GM18907 (cell line): ENCODE results near the gene GHR.

Experiments used
- ATAC-seq: cut with Tn5 transposase; IDR thresholded peaks from one replicate; pipeline ENCODE4 v1.9.1; 2021; ENCODE audit warnings: mild to moderate bottlenecking, moderate library complexity; ENCODE audit not compliant: unreplicated experiment

Gene GHR

DNA sequence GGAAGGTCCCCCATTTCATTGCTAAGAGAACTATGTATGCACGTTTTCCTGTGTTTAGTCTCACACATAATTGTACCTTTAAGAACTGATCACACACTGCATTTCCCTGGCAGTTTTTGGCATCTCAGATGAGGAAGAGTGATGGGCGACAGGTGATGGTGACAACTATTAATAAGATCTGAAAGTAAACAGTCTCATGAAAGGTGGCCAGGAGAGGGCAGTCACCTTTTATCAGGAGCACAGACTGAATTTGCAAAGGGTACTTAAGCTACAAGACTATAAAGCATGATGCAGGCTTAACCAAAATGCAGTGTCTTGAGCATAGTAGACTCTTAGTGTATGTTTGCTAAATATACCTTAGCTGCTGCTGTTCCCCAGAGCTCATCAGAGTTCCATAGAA is 91.5 kb downstream of the GHR start:
- ATAC-seq = no peak

DNA sequence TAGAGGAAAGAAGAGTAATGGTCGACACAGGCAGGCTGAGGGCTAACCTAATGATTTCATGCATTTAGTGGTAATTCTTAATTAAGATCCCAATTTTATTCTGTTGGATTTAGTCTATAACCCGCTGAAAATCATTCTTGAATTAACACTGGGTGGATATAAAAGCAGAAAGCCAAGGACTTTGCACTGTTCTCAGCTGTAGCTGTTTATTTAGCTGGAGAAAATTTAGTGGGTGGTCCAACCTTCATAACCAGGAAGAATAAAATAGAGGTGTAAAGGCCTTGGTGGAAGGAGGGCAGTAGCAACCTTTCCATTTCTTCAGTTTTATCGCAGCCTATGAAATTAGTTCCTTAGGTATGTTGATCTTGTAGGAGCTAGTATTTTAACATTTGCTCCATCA is 92.3 kb downstream of the GHR start:
- no peak for ATAC-seq

DNA sequence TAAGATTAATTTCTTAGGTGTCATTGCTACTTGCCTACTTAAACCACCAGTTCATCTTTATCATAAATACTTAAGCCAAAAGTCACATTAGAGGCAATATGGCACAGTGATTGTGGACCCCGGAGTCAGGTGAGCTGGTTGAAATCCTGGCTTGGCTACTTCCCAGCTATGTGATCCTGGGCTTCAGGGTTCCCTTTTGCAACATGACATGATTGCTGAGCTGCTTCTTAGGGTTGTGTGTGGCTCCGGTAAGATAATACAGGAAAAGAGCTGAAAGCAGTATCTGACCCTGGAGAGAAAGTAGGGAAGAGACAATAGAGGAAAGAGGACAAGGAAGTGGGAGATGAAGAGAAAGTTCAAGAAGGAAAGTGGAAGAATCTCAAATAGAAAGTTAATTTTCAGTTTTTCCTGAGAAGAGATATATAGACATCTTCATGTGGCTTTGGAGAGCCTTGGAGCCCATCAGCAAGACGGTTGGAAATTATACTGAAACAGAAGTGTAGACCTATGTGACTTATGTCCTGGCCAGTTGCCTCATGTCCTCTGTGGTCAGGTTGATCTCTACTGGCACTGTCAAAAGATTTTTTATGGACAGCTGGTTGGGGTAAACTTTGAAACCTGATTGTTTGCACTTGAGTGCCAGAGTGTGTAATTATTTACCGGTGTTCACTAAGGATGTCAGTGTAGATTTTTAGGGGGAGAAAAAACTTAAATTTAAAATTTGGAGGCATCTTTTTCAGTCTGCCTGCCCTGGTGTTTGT is 93.2 kb downstream of the GHR start:
- no peak for ATAC-seq

DNA sequence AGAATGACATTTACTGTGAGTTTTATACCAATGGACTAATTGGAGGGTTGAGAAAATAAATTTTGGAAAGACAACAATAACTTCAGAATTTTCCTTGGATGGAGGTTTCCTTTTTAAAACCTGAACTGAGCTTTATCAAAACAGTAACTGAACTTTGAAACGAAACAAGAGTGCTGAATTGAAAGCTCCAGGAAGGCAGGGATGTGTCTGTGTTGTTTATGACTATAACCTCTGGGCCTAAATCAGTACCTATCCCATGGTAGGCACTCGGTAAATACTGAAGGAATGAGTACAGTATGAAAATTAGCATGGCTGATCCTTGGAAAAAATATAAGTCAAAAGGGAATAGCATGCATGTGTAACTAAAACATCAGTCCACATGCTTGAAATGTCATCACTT is 93.9 kb downstream of the GHR start:
- no peak for ATAC-seq

DNA sequence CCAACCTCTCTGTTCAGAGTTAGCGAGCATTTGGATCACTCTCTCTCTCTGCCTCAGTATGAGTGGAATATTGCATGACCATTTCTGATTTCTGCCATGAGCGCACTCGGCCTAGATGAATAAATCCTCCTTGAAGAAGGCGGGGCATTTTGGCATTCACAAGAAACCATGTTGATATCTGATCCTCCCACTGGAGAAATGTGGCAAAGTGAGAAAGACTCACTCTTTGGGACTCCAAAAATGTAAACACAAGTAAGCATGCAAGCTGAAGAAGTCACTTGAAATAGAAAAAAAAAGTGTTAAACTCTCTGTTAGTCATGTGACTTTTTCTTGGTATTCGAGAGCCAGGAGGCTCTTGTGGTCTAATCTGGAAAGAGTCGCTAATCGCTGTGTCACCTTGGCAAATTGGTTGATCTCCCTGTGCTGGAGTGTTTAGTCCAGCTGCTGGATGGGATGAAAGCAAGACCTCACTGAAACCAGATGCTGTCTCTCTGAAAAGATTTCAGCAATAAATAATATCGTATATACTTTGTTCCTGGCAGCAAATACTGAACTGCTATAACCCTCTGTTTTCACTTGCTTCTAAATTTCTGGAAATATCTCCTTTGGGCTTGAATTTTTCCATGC is 95.5 kb downstream of the GHR start:
- no peak for ATAC-seq

DNA sequence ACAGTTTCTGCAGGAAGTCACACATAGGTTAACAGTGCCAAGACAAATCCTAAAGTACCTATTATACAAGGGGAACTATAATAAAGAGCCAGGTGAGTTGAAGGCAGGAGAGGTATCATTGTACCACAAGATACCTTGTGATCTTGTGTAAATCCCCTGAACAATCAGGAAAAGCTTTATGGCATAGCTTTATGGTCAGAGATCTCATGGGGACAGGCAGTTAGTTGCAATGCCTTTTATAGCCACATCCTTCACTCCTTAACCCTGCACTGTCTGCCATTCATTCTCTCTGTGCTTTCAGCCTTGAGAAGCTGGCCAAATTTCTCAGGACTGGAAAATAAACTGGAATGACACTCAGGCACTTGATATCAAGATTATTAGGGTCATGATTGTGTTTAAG is 97.0 kb downstream of the GHR start:
- no peak for ATAC-seq

DNA sequence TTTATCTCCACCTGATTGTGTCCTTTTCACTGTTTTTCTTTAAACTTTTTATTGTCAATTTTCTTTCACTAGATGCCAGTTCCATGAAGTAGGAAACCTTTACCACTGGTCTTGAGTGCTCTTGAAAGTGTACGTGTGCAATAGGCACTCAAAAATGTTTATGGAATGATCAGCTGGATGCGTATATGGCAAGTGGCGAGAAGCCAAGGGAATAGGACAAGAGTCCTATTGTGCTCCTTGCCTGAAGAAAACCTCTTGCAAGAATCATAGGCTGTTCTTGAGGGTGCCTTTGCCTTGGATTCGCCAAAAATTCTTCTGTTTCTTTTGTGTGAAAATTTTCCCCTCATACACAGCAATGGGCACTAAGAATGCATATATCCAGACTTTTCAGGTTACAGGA is 97.7 kb downstream of the GHR start:
- no peak for ATAC-seq

DNA sequence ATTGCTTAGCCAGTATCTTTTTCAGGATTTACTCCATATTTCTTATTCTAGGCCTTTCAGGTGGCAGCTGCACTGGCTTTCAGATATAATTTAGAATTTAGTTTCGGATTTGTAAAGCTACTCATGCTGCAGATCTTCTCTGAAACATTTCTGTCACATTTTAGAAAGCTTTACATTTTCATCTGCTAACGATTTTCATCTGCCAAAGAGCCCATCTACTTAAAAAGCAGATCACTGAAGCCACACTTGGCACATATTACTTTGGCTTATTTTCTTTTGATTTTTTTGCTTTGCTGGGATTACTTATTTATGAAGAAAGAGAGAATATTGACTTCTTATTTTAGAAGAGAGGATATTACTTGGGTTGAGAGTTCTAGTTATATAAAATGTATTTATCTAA is 98.2 kb downstream of the GHR start:
- ATAC-seq = no peak

DNA sequence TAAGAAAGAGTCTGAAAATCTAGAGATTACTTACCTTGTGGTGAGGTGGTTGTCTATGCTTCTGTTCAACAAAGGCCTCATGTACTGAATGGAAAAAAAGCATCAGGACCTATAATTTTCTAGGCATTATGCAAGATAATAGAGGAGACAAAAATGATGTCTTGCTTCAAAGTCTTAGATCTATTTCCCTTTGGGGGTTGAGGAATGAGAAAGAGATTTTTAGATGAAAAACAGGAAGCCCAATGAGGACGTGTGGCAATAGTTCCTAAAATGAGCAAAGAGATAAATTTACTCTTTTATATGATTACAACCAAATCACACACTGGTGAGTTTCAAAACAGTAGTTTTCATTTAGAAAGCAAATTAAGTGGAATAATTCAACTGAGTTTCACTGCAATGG is 99.5 kb downstream of the GHR start:
- ATAC-seq = no peak

DNA sequence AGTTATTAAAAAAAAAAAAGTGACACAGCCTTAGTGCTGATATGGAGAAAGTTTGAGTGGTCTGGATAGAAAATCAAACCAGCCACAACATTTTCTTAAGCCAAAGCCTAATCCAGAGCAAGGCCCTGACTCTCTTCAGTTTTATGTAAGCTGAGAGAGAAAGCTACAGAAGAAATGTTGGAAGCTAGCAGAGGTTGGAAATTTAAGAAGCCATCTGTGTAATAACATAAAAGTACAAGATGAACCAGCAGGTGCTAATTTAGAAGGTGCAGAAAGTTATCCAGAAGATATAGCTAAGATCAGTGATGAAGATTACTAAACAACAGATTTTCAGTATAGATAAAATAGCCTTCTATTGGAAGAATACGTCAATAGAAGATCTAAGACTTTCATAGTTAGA is 102.9 kb downstream of the GHR start:
- ATAC-seq = no peak

DNA sequence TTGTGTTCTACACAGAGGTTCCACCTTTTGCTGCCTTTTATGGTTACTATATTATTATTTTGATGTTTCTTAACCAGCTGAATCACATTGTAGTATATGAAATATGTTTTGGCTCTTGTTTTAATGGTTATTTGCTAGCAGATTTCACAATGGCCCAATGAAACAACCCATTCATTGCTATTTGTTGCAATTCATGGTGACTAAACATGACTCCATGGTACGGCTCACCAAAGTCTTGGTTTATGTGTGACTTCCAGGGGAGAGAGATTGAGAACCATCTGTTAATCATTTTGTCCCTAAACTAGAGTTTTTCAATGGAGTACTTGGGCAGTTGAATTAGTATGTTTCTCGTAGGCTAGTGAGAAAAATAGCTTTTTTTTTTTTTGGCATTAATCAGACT is 108.4 kb downstream of the GHR start:
- ATAC-seq = no peak

DNA sequence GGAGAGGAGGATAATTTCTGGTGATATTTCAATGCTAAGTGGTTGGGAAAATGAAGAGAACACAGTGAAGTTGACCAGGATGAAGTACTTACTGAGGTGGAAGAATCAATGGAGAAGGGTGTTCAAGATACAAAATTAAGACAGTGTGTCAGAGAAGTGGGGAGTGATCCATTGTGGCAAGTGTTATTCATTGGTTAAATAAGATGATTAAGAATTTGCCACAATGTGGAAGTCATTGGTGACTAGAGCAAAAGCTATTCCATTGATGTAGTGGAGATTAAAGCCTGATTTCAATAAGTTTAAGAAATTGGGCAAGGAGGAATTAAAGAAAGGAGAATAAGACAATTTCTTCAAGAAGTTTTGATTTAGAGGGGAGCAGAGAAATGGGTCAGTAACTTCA is 118.9 kb downstream of the GHR start:
- ATAC-seq = no peak

DNA sequence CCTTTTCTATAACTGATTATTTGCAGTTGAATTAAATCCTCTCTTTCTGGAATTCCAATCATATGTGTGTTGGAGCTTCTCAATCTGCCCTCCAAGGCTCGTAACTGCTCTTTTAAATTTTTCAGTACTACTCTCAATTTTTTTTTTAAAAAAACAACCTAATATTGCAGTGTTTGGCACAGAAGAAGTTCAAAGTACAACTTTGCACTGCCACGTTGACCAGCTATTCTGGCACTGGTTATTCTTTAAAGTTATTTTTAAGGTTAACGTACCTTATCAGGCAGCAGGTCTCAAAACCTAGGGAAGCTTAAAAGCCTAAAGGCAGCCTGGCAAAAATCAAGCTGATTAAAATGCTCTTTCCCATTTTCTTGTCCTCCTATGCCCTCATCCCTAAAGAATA is 120.5 kb downstream of the GHR start:
- no peak for ATAC-seq

DNA sequence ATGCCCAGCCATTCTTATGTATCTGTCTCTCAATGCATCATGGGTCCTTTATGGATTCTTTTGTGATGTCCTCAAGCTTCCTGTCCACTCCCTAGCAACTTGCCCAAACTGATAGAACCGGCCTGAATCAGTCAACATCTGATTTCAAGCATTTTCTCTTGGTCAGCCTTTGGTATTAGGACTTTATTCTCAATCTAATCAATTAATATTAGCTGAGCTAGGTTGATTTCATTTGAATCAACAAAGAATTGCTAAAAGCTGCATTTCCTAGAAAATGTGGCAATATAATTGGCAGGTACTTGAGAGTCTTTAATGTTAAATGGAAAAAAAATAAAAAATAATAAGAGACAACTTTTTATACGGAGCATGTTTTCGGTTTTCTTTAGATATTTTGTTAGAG is 121.8 kb downstream of the GHR start:
- no peak for ATAC-seq

DNA sequence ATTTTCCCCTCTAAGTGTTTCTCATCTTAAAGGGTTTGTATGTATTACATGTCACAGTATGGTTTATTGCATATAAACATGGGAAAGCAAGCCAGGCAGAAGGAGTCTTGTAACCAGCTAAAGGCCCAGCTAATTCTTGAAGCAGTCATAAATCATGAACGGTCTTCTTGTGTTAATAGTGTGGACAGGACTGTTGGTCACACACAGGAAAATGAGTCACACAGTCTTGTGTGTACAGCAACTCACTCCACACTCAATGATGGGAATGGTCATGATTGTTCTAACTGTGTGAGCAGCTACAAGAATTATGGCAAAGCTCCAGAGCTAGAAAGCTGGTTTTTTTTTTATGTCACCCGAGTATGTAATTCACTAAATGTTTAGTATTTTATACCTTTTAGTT is 123.9 kb downstream of the GHR start:
- ATAC-seq = no peak

DNA sequence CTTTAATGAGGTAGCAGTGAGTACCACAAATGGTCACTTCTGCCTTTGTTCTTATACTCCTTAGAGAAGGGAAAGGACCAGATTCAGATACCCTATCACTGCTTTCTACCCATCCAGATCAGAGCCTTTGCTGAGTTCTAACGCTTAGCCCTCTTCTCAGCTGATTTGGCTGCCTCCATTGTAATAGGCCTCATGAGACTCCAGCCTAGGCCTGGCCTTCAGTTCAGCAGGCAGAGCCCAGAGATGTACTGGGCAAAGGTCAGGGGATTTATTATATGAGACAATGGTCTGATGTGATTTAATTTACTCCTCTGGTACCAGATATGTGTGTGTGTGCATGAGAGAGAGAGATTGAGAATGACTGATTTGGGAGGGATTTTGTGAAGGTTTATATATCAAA is 124.7 kb downstream of the GHR start:
- ATAC-seq = no peak

DNA sequence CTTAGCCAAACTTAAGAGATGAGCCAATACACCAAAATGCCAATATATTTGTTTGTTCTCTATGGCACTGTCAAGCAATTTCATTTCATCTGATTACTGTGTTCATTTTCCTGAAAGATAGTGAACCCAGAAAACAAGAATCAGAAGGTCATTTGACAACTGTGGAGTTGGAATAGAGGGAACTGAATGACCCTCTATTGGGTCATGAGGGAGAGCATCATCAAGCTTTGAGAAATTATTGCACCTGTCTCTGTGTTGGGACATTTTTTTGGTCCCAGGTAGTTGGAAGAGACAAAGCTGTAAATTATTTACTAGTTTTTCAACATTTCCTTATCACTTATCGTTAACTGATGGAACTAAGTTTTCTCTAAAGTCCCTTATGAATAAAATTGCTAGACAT is 129.4 kb downstream of the GHR start:
- no peak for ATAC-seq

DNA sequence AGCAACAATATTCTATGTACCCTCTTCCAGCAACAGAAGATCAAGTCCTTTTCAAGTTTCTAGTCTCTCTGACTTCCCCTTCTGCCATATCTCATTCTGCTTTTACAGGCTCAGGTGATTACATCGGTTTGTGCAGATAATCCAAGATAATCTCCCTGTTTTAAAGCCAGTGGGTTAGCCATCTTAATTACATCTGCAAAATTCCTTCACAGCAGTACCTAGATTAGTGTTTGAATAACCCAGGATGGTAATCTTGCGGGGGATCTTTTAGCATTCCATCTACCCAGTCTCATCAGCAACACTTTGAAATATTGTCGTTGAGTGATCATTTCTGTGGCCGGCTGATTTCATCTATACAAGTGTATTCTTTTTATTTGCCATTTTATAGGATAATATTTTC is 130.2 kb downstream of the GHR start:
- no peak for ATAC-seq

DNA sequence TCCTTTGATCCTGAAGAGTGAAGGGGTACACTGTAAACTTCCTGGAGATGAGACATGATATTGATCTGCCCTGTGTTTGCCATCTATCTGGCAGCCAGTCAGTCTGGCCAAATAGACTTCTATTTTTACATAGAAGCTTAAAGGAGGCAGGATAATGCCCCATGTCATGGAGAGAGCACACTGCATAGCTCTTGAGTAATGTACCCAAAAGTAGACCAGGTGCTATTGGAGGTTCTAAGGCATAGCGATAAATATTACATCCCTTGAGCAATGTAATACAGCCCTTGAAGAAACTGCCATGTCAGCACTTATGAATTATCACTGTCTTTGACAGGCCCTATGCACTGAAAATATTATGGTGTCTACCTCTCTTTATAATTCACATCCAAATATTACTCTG is 131.8 kb downstream of the GHR start:
- ATAC-seq = no peak

DNA sequence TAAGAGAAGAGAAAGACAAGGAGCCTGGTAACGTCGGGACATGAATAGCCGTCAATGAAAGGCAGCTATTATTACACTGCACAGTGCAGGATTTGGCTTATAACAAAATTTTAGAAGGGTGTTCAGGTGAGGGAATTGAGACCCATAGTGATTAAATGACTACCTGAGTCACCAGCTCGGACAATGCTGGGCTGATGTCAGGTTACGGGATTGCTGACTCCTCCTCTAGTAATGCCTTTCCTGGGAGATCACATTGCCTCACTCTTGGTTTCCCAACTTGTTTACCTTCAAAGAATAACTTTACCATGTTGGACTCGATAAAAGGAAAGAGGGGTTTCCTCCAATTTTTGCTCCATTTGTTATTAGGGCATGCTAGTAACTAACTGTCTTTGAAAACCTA is 132.6 kb downstream of the GHR start:
- no peak for ATAC-seq

DNA sequence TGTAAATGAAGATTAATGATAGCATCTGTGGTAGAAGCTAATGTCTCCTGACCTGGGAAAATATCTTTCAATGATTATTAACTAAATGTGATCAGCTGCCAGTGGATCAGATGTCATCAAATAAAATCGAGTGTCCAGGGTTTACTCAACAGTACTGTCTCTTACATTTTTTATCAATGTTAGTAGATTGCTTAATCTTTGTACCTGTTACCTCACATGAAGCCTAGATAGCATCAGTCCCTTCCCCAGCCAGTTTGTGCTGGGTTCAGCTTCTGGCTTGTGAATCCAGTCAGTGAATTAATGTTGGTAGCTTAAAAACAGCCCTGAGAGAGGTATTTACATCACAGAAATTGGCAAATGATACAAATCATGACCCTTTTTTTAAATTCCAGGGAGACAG is 134.4 kb downstream of the GHR start:
- no peak for ATAC-seq

DNA sequence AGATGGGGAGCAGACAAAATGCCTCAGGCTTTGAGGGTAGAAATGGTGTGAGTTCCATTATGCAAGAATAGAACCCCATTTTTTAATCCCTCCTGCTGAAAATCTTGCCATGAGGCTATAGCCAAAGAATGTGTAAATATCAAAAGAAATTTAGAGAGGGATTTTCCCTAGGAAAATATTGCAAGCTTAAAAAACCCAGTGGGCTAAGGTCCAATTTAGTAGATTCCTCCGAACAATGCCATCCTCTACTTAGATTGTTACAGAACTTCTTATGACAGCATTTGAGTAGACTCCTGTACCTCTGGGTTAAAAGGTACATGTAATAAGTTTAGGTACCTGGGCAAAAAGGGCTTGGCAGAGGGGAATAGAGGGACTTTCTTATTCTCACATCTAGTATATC is 138.4 kb downstream of the GHR start:
- no peak for ATAC-seq
